OCI-LY3 (cell line): ENCODE results near the gene ATN1.

ENCODE experiments used
- H2AFZ ChIP-seq: fragments of 200-600, 300-600 bp; shearing (Covaris generic); 2 replicates; pipeline ENCODE4 v1.6.0; 2014; ENCODE audit warnings: antibody characterized with exemption, low read depth, low read length
- H3K27ac ChIP-seq: fragments of 200-600, 300-600 bp; sonication (generic); 2 replicates; pipeline ENCODE4 v1.5.1; 2014; ENCODE audit warnings: mild to moderate bottlenecking, low read length, moderate library complexity, mixed read lengths
- H3K27me3 ChIP-seq: fragments of 200-600, 300-600 bp; sonication (generic); 2 replicates; pipeline ENCODE4 v1.6.1; 2014; ENCODE audit warnings: low read depth, low read length, mixed read lengths
- H3K36me3 ChIP-seq: fragments of 200-600, 300-600 bp; sonication (generic); replicated peaks from 2 replicates; pipeline ENCODE3; 2014; ENCODE audit warnings: low read depth, low read length, mixed read lengths
- H3K4me1 ChIP-seq: fragments of 300-600, 200-600 bp; sonication (generic); 2 replicates; pipeline ENCODE4 v1.6.1; 2014; ENCODE audit warnings: low read length, mixed read lengths
- H3K4me2 ChIP-seq: fragments of 200-600, 300-600 bp; sonication (generic); 2 replicates; pipeline ENCODE4 v1.6.1; 2014; ENCODE audit warnings: low read length, mixed read lengths
- H3K4me3 ChIP-seq: fragments of 300-600, 200-600 bp; sonication (generic); 2 replicates; pipeline ENCODE4 v1.5.1; 2014; ENCODE audit warnings: antibody characterized with exemption, mild to moderate bottlenecking, low read length, moderate library complexity
- H3K79me2 ChIP-seq: fragments of 300-600, 200-600 bp; shearing (Covaris generic); 2 replicates; pipeline ENCODE4 v1.6.1; 2014; ENCODE audit warnings: mild to moderate bottlenecking, low read length, mixed read lengths
- H3K9ac ChIP-seq: fragments of 300-600, 200-600 bp; shearing (Covaris generic); 2 replicates; pipeline ENCODE4 v1.6.0; 2014; ENCODE audit warnings: mild to moderate bottlenecking, low read length, moderate library complexity
- H3K9me3 ChIP-seq: fragments of 200-600, 300-600 bp; shearing (Covaris generic); 2 replicates; pipeline ENCODE4 v1.6.1; 2014; ENCODE audit warnings: low read length, mixed read lengths; ENCODE audit not compliant: insufficient read depth
- H4K20me1 ChIP-seq: fragments of 200-600, 300-600 bp; sonication (generic); 2 replicates; pipeline ENCODE4 v1.6.1; 2016; ENCODE audit warnings: low read length, mixed read lengths; ENCODE audit not compliant: insufficient read depth
- CTCF ChIP-seq: fragments of 200-600, 300-600 bp; sonication (generic); IDR thresholded peaks from 2 replicates; pipeline ENCODE4 v1.5.1; 2014; ENCODE audit warnings: antibody characterized with exemption, low read length, low read depth
- EZH2phosphoT487 ChIP-seq: fragments of 200-600 bp; shearing (Covaris generic); IDR thresholded peaks from 2 replicates; pipeline ENCODE4 v1.6.1; 2018; ENCODE audit warnings: antibody characterized with exemption, mixed run types, low read depth

Gene ATN1

GRCh38 chr12:6946033-6946919, 18.5 kb downstream of the ATN1 start:
- Histone ChIP-seq H3K4me1 (peaks cover 48% of the 10 kb centered on the region), H2AFZ (peak overlapping the region; percentile 8), H3K9ac (peak overlapping the region; percentile 70), H3K9me3 (no peaks in the 10 kb centered on the region), H3K27me3 (no peaks in the 10 kb centered on the region), H3K4me3 (peak overlapping the region; percentile 82), H3K27ac (peak overlapping the region; percentile 85), H3K36me3 (no peaks in the 10 kb centered on the region), H3K79me2 (peaks cover 1% of the 10 kb centered on the region), H3K4me2 (peak overlapping the region; percentile 93), H4K20me1 (no peaks in the 10 kb centered on the region)
- TF ChIP-seq EZH2phosphoT487 (no peak), CTCF (no peak)

GRCh38 chr12:6946920-6947374, 19.2 kb downstream of the ATN1 start:
- no peaks in the 10 kb centered on the region for H3K27me3 ChIP-seq
- peak overlapping the region; percentile 70 for H3K9ac ChIP-seq
- peak overlapping the region; percentile 8 for H2AFZ ChIP-seq
- H3K4me3 ChIP-seq, result peak overlapping the region; percentile 82
- peak overlapping the region; percentile 93 for H3K4me2 ChIP-seq
- TF ChIP-seq EZH2phosphoT487, result no peak
- no peak for TF ChIP-seq CTCF
- peaks cover 8% of the 10 kb centered on the region for H3K79me2 ChIP-seq
- H3K9me3 ChIP-seq, result no peaks in the 10 kb centered on the region
- no peaks in the 10 kb centered on the region for H3K36me3 ChIP-seq
- H4K20me1 ChIP-seq, result no peaks in the 10 kb centered on the region
- peaks cover 48% of the 10 kb centered on the region for H3K4me1 ChIP-seq
- peak overlapping the region; percentile 85 for H3K27ac ChIP-seq

GRCh38 chr12:6947615-6948014, 19.9 kb downstream of the ATN1 start:
- Histone ChIP-seq H4K20me1 (no peaks in the 10 kb centered on the region), H3K27me3 (no peaks in the 10 kb centered on the region), H3K9ac (no peak overlapping the region), H3K4me2 (no peak overlapping the region), H2AFZ (no peak overlapping the region), H3K36me3 (no peaks in the 10 kb centered on the region), H3K79me2 (peaks cover 14% of the 10 kb centered on the region), H3K4me3 (no peak overlapping the region), H3K9me3 (no peaks in the 10 kb centered on the region), H3K4me1 (peaks cover 55% of the 10 kb centered on the region), H3K27ac (no peak overlapping the region)
- no peak for TF ChIP-seq CTCF
- no peak for TF ChIP-seq EZH2phosphoT487

- Histone ChIP-seq H3K4me2 (0 out of 2 replicates have a peak overlapping the region, but pooled peaks have one; percentile 19), H3K27ac (no peak overlapping the region), H3K79me2 (peaks cover 14% of the 10 kb centered on the region), H3K4me3 (no peak overlapping the region), H2AFZ (no peak overlapping the region), H3K4me1 (peaks cover 63% of the 10 kb centered on the region), H3K36me3 (no peaks in the 10 kb centered on the region), H4K20me1 (peaks cover under 1% of the 10 kb centered on the region; the same call in 1 of the 2 replicates), H3K9ac (no peak overlapping the region), H3K27me3 (no peaks in the 10 kb centered on the region), H3K9me3 (no peaks in the 10 kb centered on the region)
- TF ChIP-seq CTCF, result no peak; the same call in 1 of the 2 replicates
- no peak for TF ChIP-seq EZH2phosphoT487
These were observed 21.3 kb downstream of the ATN1 start for GRCh38 chr12:6948873-6949594.
